ENCODE results near the gene SUMF2.
"Not testable (repeated sequence)": the region's sequence is repeated elsewhere in the genome, so short reads cannot be mapped to it uniquely, and the experiment has no call there.

- TF ChIP-seq POLR2A (IDR thresholded peaks at IDR 0.05; ENCODE audit: low read length); MAFK (IDR thresholded peaks at IDR 0.05; ENCODE audit: partially characterized antibody); CTCF (IDR thresholded peaks at IDR 0.05); CEBPB (IDR thresholded peaks at IDR 0.05); CHD4 (IDR thresholded peaks at IDR 0.05; ENCODE audit: borderline replicate concordance); TP53 (CRISPR knock-in tag; IDR thresholded peaks at IDR 0.05); RNF2 (IDR thresholded peaks at IDR 0.05; ENCODE audit: borderline replicate concordance, low read depth); NR3C1 (IDR thresholded peaks at IDR 0.05): not testable (repeated sequence)
Observed at GRCh38 chr7:56031556-56031955, 32.5 kb upstream of the SUMF2 start.

Measured in A549 (cell line).